ENCODE results near the gene REXO1. TPM values are rescaled to one million over a fixed set of nuclear protein-coding genes. Genes with fewer than 3 reads are reported as not detected.

Gene REXO1
- total and polyA plus RNA-seq, 9 of the 15 experiments (the other 6 are each of a cell fraction or from before 2014, with no cell fraction given), result 0.04 to 63.3 (median 15.8) TPM

DNA sequence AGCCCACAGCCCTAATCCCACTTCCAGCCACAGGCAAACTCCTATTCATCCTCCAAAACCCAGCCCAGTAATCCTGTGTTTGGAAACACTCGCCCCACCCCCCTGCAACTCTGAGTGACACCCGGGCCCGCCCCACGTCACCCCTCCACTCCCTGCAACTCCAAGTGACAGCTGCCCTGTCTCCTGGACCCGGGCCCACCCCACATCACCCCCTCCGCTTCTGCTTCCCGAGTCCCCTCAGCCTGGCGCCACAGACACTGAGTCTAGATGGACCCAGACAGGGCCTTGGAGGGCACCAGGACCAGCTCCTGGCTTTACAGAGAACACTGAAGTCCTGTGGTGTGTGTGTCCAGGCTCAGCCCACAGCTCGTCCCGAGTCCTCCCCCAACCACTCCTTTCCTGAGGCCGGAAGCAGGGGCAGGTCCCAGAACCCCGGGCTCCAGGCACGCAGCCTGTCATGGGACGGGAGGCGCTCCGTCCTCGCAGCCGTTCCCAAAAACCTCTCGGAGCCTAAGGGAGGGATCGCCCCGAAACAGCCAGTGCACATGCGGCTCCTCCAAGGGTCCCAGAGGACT, 7.7 kb downstream of the REXO1 start (continued):
- TF ChIP-seq MCM7 (IDR thresholded peaks at IDR 0.05) (no peak), SMAD4 (CRISPR knock-in tag; conservative IDR thresholded peaks at IDR 0.05) (0 out of 2 replicates have a peak, but pooled peaks have one; percentile 2), TAF15 (IDR thresholded peaks at IDR 0.05; ENCODE audit: low read depth, low read length) (no peak), CXXC5 (CRISPR knock-in tag; IDR thresholded peaks at IDR 0.05) (peak; percentile 24; the same call in 1 of the 2 replicates)
- TF ChIP-seq, protein P1, sequence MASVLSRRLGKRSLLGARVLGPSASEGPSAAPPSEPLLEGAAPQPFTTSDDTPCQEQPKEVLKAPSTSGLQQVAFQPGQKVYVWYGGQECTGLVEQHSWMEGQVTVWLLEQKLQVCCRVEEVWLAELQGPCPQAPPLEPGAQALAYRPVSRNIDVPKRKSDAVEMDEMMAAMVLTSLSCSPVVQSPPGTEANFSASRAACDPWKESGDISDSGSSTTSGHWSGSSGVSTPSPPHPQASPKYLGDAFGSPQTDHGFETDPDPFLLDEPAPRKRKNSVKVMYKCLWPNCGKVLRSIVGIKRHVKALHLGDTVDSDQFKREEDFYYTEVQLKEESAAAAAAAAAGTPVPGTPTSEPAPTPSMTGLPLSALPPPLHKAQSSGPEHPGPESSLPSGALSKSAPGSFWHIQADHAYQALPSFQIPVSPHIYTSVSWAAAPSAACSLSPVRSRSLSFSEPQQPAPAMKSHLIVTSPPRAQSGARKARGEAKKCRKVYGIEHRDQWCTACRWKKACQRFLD (CRISPR knock-in tag; IDR thresholded peaks at IDR 0.05), result 0 out of 2 replicates have a peak, but pooled peaks have one; percentile 29

DNA sequence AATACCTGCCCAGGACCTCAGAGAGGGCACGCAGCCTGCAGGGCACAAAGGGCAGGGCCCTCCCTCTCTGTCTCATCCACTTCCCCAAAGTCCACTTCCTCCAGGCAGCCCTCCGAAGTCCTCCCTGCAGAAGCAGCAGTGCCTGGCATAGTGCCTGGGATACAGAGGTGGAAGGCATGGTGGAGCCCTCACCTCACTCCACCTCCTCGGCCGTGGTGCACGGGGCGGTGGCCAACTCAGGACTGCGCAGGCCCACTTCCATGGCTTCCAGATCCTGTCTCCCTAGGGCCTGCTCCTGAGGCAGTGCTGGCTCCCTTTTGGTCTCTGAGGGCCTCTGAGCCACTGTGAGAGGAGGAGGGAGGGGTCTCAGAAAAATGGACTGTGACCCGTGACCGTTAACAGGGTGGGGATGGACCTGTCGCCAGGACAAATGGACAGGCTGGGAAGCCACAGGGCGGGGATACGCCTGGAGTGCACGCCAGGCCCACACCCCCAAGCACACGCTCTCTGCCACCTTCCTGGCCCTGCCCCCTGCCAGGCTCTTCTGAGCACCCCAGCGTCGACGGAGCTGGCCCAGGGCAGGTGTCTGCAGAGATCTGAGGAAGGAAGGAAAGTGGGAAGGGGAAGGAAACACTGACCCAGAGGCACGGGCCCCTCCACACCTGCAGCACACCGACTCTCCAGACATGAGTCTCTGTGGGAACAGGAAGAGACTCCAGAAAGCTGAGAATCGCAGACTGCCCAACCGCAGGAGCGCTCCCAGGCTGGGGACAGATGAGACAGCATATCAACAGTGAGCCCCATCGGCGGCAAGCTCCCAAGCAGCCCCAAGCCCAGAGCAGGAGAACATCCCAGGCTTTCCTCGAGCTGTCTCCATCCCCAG, 8.4 kb downstream of the REXO1 start:
- H3K9me3 ChIP-seq (replicated peaks; ENCODE audit: control insufficient read depth, insufficient read depth, low read depth, low read length), result no peaks in the 10 kb centered on the region
- intact Hi-C loops (cut with micrococcal nuclease) (no loop called here), in situ Hi-C loops (cut with MboI) (no loop called here)
- H3K27me3 ChIP-seq (ENCODE audit: control insufficient read depth in 2 of 2, insufficient read depth in 2 of 2, low read length in 2 of 2), result no peaks in the 10 kb centered on the region
- H2AFZ ChIP-seq (ENCODE audit: low read depth, low read length), result no peak overlapping the region
- ATAC-seq, result peak; percentile 35
- ChIA-PET POLR2A (interaction anchor here (0.6 to 6.6 kb wide), 5 partner anchors 10 to 20 kb away, joined by 3 to 46 read pairs (median 4); no protein-coding TSS in a partner anchor), CTCF (ENCODE audit: low intra/inter-chr PET ratio) (no interaction called here)
- peak overlapping the region; percentile 75 for H3K4me2 ChIP-seq (ENCODE audit: insufficient read depth, low read length)
- 50% methylated on average over 24 of the region's 25 CpGs for WGBS (ENCODE audit: insufficient coverage, low coverage, missing lambda C conversion rate)
- H3K9me1 ChIP-seq (ENCODE audit: control insufficient read depth, insufficient read depth, low read length), result peaks cover 3% of the 10 kb centered on the region
- no TSS peak for BruUV-seq (replicated peaks)
- peak overlapping the region in 1 of 2 experiments; percentile 90; a peak in 2 of 4 replicates for H3K9ac ChIP-seq (ENCODE audit: insufficient read depth in 1 of 2, low read depth in 2 of 2, low read length in 2 of 2)
- peaks cover 48% of the 10 kb centered on the region; the same call in 2 of the 3 replicates for H3K36me3 ChIP-seq (ENCODE audit: control insufficient read depth, insufficient read depth, low read length)
- H3K4me1 ChIP-seq (replicated peaks in 1 of 2; ENCODE audit: control insufficient read depth in 2 of 2, insufficient read depth in 2 of 2, low read length in 2 of 2), result peaks cover 55 to 99% of the 10 kb centered on the region in 2 experiments
- FAIRE-seq, result peak; percentile 89
- peaks cover 100% of the 10 kb centered on the region for H3K79me2 ChIP-seq (ENCODE audit: control insufficient read depth, insufficient read depth, low read length)
- peaks cover 41% of the 10 kb centered on the region for H4K20me1 ChIP-seq (replicated peaks; ENCODE audit: control insufficient read depth, insufficient read depth, low read length)
- DNase-seq (ENCODE audit: extremely low read depth in 1 of 4, low spot score in 3 of 4), result peak in 1 of 4 experiments; percentile 67
- peak overlapping the region; percentile 62; the same call in 2 of the 3 replicates for H3K27ac ChIP-seq (ENCODE audit: extremely low read depth, low read depth, low read length)
- peak overlapping the region; percentile 20 for H3K4me3 ChIP-seq
- TF ChIP-seq KDM1A (IDR thresholded peaks at IDR 0.05) (0 out of 4 replicates have a peak, but pooled peaks of 1 of the 2 experiments have one; percentile 14), PHF21A (IDR thresholded peaks at IDR 0.05; ENCODE audit: borderline replicate concordance, low read depth) (no peak), SMAD4 (CRISPR knock-in tag; conservative IDR thresholded peaks at IDR 0.05) (0 out of 2 replicates have a peak, but pooled peaks have one; percentile 40), ZFP36 (IDR thresholded peaks at IDR 0.05; ENCODE audit: low read depth, low read length, partially characterized antibody) (peak; percentile 92), KLF13 (tag; IDR thresholded peaks at IDR 0.05; ENCODE audit: borderline replicate concordance, low read depth) (no peak), ZSCAN29 (IDR thresholded peaks at IDR 0.05) (no peak), ZNF316 (IDR thresholded peaks at IDR 0.05) (peak; percentile 52), C11orf30 (IDR thresholded peaks at IDR 0.05; ENCODE audit: low read depth) (peak; percentile 55; the same call in 1 of the 2 replicates), SPI1 (IDR thresholded peaks at IDR 0.05; ENCODE audit: borderline replicate concordance, low read depth, low read length) (0 out of 2 replicates have a peak, but pooled peaks have one; percentile 40), HNRNPUL1 (IDR thresholded peaks at IDR 0.05; ENCODE audit: low read length) (no peak), BCOR (IDR thresholded peaks at IDR 0.05) (0 out of 2 replicates have a peak, but pooled peaks have one; percentile 9), NFE2 (IDR thresholded peaks at IDR 0.05; ENCODE audit: low read depth) (peak; percentile 77)
- TF ChIP-seq, protein P2, sequence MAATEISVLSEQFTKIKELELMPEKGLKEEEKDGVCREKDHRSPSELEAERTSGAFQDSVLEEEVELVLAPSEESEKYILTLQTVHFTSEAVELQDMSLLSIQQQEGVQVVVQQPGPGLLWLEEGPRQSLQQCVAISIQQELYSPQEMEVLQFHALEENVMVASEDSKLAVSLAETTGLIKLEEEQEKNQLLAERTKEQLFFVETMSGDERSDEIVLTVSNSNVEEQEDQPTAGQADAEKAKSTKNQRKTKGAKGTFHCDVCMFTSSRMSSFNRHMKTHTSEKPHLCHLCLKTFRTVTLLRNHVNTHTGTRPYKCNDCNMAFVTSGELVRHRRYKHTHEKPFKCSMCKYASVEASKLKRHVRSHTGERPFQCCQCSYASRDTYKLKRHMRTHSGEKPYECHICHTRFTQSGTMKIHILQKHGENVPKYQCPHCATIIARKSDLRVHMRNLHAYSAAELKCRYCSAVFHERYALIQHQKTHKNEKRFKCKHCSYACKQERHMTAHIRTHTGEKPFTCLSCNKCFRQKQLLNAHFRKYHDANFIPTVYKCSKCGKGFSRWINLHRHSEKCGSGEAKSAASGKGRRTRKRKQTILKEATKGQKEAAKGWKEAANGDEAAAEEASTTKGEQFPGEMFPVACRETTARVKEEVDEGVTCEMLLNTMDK (IDR thresholded peaks at IDR 0.05; ENCODE audit: borderline replicate concordance, insufficient read depth, low read depth, low read length, poor library complexity, severe bottlenecking), result no peak

Measured in K562 (cell line).